GM18907 (cell line): ENCODE data around the gene UQCR11.

Experiments
- ATAC-seq: cut with Tn5 transposase; IDR thresholded peaks from one replicate; pipeline ENCODE4 v1.9.1; 2021; ENCODE audit warnings: mild to moderate bottlenecking, moderate library complexity; ENCODE audit not compliant: unreplicated experiment

The UQCR11 gene

DNA sequence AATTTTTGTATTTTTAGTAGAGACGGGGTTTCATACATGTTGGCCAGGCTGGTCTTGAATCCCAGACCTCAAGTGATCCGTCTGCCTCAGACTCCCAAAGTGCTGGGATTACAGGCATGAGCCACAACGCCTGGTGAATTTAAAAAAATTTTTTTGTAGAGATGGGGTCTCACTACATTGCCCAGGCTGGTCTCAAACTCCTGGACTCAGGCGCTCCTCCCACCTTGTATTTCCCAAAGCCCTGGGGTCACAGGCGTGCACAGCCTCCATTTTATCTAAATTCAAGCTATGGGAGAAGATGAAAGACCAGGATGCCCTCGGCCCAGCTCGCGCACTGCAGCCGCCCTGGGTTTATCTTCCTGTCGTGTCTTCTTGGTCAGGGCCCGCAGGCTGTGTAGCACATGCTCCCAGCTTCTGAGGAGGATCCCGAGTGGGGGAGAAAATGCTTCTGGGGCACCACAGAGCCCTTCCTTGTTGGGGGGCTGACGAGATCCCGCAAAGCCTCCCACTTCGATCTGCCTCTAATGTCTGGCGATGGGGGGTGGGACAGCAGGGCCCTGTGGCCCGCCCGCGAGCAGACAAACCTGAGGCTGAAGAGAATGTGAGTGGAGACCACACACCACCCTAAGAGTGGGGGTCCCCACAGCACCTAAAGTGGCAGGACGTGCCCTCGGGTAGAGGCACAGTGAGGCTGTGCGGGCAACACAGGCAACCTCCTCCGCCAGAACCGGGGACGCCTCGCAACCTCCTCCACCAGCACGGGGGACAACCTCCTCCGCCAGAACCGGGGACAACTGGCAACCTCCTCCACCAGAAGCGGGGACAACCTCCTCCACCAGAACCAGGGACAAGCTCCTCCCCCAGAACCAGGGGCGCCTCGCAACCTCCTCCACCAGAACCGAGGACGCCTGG is 31.3 kb upstream of the UQCR11 start:
- no peak for ATAC-seq

DNA sequence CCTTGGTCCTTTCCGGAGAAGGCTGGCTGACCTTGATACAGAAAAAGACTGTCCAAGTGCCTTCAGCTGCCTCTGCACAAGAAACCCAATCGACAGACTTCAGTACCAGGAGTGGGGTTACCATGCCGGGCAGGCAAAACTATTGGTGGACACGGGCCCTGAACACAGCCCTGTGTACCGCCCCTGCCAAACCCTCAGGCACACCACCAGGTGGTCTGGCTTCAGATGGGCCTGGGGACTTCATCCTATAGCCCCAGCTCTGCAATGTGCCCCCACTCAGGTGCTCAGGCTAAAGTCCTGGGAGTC is 29.6 kb upstream of the UQCR11 start:
- no peak for ATAC-seq

- ATAC-seq, result no peak
Observed at GRCh38 chr19:1634242-1634937, 29.1 kb upstream of the UQCR11 start.

GRCh38 chr19:1633269-1633826 is 28.1 kb upstream of the UQCR11 start:
- ATAC-seq, result no peak

DNA sequence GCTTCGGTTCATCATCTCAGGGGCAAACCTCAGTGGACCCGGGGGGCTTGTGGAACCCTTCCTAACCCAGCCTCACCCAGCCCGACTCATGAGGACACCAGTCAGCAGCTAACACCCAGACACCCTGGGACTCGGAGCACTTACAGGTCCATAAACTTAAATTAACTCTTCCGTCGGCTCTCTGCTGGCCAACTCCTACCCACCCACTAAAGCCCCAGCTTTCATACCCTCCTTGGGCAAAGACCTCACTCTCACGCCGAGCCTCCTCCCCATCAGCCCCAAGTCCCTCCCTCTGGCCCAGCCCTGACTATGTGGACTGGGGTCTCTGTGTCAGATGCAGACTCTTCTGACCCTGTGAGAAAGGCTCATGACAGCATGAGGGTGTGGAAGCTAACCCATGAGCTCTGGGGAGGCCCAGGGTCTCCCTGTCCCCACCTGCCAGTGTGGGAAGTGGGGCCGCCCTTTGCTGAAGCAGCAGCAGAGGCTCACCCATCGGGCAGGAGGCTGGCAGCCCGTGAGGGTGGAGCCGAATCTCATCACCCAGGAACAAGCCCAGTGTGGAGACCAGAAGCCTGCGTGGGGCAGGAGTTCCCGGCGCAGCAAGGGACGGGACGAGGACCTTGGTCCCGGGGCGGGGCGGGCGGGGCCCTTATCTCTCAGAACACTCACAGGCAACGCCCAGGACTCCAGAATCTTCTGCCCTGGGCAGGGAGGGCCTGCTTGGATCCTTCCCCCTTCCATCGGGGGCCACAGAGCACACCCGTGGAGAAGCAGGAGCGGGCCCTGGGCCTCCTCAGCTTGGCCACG is 27.4 kb upstream of the UQCR11 start:
- no peak for ATAC-seq

DNA sequence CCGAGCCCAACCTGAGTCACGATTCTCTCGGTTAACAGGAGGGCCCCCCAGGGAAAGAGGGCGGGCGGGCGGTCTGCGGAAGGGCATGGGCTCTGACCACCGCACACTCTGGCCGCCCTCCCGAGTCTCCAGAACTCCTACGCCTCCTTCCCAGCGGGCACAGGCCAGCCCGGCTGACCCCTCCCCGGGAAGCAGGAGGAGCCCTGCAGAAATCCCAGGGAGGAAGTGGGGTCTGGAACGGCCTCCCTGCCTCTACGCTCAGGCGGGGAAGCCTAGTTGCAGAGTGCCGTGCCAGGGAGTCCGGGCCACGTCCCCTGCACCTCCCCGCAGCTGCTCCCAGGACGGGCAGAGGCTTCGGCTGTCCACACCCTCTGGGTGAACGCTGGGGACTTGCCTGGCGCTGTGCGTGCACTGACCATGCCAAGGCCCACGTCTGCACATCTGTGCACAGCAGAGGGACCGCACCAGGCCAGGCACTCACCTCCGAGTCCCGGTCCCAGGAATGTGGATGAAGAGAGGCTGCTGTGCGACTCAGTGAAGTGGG is 26.4 kb upstream of the UQCR11 start:
- no peak for ATAC-seq

GRCh38 chr19:1630811-1631210 is 25.5 kb upstream of the UQCR11 start:
- ATAC-seq, result no peak

DNA sequence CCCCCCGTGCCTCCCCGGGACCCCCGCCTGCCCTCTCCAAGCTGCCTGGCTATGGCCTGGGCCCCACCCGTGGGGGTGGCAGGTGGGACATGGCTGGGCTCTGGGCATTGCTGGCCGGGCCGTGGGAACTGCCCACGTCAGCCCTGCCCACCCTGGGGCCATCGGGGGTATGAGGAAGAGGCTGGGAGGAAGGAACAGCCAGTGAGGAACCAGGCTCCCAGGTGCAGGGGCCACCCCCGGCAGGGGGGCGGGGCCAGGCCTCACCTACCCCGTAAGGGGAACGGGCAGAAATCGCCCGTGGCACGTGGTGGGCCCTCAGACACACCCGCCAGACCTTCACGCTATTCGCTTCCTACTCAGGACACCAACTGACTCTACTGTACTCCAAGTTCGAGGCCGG is 24.8 kb upstream of the UQCR11 start:
- ATAC-seq, result no peak

DNA sequence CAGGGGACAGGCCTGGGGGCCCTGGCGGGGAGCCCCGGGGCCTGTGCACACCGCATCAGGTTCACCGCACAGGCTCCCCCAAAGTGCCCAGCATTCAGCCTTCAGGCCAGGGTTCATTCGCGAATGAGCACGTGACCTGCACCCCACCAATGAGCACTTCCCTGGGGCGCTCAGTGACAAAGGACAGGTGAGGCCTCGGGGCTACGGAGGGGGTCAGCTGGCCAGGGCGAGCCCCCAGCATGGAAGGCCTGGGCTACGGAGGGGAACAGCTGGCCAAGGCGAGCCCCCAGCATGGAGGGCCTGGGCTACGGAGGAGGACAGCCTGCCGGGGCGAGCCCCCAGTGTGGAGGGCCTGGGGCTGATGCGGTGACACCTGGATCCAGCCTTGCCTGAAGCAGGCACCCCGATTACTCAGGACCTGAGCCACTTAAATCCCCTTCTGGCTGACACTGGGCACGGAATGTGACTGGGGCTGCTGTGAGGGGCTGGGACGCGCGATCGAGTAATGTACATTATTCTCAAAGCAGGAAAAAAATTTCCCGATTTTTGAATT is 24.1 kb upstream of the UQCR11 start:
- no peak for ATAC-seq

DNA sequence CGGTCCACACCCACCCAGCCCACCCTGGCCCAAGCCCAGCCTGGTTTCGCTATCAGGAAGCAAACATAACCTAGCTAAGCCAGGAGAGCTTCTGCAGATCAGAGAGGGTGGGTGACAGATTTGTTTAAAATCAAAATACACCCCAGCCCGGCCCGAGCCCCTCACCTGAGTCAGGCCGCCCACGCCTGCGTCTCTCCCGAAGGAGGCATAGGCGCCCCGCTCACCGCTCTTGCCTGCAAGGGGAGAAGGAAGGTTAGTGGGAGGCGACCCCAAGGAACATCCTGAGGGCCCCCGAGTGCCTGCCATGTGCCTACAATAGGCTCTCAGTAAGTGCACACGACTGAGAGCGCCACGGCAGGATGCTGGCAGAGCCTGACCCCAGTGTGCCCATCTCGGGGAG is 21.9 kb upstream of the UQCR11 start:
- no peak for ATAC-seq

GRCh38 chr19:1626417-1627010 is 21.3 kb upstream of the UQCR11 start:
- no peak for ATAC-seq

- no peak for ATAC-seq
Observed at GRCh38 chr19:1624458-1624857, 19.2 kb upstream of the UQCR11 start.

GRCh38 chr19:1622541-1622940 is 17.3 kb upstream of the UQCR11 start:
- no peak for ATAC-seq

DNA sequence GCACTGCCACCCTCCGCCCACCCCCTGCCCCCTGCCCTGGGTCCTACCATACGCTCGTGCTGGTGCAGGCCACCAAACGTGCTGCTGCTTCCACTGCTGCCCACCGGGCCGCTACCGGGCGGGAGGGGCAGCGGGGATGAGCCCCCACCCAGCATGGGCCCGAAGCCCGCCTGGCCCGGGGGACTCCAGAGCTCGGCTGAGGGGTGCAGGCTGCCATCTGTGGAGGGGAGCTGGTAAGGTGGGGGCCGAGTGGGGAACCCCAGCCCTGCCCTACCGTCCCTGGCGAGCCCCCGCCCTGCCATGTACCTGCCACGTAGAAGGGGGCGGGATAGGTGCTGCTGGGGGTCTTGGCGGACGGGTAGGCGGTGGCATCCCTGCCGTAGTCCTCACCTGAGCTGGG is 16.7 kb upstream of the UQCR11 start:
- no peak for ATAC-seq

GRCh38 chr19:1621574-1621973 is 16.3 kb upstream of the UQCR11 start:
- no peak for ATAC-seq

GRCh38 chr19:1621021-1621420 is 15.8 kb upstream of the UQCR11 start:
- ATAC-seq, result no peak

DNA sequence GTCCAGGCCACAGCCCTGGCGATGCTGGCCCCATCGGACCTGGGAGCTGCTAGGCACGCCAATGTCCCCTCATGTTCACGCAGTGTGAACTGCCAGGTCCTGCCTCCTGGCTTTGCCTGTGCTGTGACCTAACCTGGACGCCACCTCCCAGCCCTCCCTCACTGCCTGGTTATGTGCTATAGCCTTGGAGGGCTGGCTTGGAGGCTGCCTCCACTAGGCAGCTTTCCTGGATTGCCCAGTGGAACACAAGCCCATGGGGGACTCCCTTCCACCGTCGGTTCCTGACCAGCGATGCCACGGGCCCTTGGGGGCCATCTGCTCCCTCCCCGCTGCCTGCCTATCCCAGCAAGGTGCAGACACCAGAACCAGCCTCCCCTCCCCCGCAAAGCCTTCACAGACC is 15.2 kb upstream of the UQCR11 start:
- ATAC-seq, result no peak

DNA sequence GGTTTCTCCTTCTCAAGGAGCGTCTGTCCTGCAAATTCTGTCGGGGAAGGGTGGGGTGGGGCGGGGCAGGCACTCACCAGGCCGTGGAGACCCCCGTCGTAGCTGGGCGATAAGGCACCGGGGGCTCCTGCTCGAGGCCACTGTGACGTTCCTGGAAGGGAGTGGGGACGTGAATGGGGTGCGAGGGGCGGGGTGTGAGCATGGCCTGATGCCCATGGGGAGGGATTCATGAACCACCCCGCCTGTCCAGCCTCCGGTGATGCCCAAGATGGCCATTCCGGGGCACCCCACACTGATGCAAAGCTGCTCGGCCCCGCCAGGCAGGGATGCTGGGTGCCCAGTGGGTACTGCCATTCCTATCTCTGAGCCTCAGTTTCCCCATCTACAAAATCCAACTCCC is 14.4 kb upstream of the UQCR11 start:
- no peak for ATAC-seq

- ATAC-seq, result no peak
Observed at GRCh38 chr19:1619094-1619439, 13.8 kb upstream of the UQCR11 start.
